Measurements from ENCODE around the gene PRPSAP2.
"Not testable (repeated sequence)": the region's sequence is repeated elsewhere in the genome, so short reads cannot be mapped to it uniquely, and the experiment has no call there.

PRPSAP2 gene, protein sequence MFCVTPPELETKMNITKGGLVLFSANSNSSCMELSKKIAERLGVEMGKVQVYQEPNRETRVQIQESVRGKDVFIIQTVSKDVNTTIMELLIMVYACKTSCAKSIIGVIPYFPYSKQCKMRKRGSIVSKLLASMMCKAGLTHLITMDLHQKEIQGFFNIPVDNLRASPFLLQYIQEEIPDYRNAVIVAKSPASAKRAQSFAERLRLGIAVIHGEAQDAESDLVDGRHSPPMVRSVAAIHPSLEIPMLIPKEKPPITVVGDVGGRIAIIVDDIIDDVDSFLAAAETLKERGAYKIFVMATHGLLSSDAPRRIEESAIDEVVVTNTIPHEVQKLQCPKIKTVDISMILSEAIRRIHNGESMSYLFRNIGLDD

DNA sequence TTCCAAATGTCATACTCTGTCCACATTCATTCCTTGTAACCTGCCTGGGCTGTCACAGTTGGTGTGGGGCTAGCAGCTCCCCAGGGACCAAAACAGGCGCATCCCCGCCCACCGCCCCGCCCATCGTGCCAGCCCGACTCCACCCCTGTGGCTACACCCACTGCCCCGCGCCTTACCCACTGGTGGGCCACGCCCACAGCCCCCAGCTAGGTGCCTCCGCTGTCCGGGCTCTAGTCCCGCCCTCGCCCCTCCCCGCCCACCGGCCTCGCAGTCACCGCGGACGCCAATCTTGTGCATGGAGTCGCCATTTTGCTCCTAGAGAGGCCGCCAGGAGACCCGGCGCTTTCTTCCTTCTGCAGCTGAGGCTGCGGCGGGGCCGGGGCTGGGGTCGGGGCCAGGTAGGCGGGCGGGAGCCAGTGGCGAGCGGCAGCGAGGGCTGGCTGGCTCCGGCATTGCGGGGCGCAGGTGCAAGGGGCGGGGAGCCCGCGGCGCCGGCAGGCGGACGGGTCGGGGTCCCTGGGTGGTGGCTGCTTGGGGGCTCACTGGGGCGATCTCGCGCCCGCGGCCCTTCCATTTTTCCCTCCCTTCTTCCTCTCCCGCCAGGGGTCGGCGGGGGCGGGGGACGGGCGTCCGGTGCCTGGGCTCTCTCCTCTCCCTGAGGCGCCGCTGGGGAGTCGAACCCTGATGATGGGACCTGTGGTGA is at the start of gene PRPSAP2:
PRPSAP2 (plus strand) TSS at position 268 of the 703 bp plus-strand sequence. CDS start 7,703 bp downstream, outside the sequence.
- in situ Hi-C loops (cut with MboI; ENCODE audit: low sequenced_read_pairs) = no loop called here

DNA sequence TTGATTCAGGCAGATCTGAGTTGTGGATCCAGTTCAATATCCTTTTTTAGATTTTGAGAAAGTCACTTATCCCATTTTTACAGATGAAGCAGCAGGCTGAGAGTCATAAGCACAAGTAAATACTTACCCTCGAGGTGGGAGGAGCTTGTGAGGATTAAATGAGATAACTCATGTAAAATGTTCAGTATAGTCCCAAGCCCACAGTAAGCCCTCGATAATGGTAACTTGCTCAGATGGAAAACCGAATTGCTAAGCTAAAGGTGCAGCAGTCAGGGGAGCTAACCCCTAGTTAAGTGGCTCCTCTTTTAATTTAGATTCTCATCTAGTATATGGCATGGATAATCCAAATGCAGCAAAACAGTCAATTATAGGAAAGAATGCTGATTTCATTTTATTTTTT is 42.0 kb upstream of the PRPSAP2 start:
- in situ Hi-C loops (cut with MboI; ENCODE audit: low sequenced_read_pairs) = not testable (repeated sequence)

DNA sequence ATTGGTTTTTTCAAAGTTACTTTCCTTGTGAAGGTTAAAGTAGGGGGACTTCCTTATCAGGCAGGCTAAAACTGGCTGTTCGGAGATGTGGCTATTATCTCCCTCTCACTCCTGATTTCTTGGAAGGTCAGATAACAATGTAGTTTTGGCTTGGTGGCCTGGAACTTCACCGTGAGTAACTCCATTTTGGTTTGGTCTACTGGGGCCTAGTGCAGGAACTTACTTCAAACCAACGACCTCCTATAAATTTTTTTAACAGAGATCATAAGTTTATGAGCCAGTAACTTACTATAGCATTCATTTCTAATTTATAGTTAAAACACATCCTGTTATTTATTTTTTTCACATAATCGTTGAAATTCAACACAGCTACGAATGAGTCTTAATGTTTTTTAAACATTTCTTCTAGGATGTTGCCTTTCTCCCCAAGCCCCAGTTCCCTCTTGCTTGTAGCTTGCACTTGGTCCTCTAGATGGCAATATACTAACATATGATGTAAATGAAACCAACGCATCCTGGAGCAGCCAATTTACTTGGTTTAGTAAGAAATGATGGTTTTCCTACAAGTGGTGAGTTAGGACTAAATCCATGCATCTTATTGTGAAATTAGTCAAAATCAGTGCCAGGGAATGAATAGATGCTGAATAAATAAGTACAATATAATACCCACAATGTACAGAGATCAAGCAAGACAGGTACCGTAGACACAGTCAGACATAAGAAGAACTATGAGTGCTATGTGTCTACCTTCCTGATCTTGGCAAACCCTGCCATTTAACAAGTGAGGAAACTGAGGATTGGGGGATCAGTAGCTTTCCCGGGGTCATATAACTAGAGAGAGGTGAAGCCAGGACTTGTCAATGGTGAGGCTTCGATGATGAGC is 41.2 kb upstream of the PRPSAP2 start:
- in situ Hi-C loops (cut with MboI; ENCODE audit: low sequenced_read_pairs) = not testable (repeated sequence)

DNA sequence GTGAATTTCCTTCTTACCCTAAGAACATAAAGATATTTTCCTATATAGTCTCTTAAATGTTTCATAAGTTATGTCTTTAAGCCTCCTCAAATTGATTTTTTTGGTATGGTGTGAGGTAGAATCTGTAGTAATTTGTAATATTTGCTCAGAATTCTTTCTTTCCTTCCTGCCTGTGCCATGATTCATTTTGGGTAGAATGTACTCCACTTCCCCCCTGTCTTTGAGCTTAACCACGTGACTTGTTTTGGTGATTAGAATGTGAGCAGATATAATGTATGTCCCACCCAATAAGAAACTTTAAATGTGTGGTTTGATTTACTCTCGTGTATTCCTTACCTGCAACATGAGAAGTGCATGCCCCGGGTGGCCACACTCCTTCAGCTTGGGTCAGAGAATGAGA is 36.5 kb upstream of the PRPSAP2 start:
- in situ Hi-C loops (cut with MboI; ENCODE audit: low sequenced_read_pairs) = not testable (repeated sequence)

DNA sequence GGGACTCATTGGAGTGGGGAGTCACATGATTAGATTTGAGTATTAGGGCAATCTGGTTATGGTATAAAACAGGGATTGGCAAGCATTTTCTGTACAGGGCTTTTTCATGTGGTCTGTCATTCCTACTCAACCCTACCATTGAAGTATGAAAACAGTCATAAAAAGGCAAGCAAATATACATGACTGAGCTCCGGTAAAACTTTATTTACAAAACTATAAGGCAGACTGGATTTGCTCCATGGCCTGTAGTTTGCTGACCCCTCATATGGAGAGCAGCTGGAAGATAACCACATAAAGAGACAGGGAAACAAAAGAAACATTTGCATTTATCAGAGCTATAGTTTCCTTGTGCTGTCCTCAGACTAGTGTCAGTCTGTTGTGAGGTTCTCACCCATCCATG is 30.3 kb upstream of the PRPSAP2 start:
- in situ Hi-C loops (cut with MboI; ENCODE audit: low sequenced_read_pairs) = not testable (repeated sequence)

DNA sequence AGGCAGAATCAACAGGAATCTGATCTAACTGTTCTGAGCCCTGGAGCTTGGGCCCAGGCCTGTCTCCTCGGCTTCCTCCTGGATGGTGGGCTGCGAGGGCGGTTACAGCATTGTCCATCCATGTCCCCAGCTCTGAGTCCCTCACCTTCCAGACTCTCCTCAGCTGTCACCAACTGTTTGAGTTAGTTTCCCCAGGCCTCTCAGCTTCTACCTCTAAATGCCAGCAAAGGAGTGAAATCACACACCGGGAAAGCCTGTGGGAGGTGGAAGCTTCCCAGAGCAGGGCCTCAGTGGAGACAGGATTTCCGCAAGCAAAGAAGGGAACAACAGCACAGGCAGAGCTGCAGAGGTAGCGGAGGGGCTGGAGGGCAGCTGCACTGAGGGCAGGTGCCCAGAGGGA is 9.4 kb upstream of the PRPSAP2 start:
- in situ Hi-C loops (cut with MboI; ENCODE audit: low sequenced_read_pairs) = no loop called here

DNA sequence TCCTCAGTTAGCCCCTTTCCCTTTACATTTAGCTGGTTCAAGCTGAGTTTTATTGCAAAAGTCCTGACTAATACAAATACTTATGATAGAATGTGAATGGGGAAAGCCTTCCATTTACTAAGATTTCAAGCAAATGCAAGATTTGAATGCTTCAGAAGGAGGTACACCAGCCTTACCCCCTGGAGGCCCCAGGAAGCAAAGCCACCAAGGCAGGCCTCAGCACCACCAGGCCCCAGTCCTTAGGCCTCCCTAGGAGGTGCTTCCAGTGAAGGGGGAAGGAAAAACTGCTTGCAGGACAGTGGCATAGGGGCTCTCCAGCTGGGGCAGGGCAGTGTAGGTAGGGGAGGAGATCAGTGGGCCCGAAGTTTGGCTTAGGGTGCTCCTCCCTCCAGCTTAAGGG is 7.3 kb upstream of the PRPSAP2 start:
- in situ Hi-C loops (cut with MboI; ENCODE audit: low sequenced_read_pairs) = no loop called here

DNA sequence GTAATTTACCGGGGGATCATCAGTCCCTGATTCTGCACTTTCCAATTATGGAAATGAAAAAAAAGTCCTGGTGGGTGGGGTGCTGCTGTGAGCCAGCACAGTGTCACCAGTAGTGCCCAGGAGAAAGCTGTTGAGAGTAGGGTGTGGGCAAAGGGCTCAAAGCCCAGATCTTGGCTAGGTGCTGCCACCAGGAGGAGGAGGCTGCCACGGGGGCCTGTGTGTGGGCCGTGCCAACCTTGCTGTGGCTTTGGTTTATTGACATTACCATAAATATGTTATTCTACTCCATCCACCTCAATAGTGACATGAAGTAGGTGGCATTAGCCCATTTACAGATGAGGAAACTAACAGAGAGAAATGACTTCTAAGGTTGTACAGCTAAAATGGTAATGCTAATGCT is 6.7 kb upstream of the PRPSAP2 start:
- in situ Hi-C loops (cut with MboI; ENCODE audit: low sequenced_read_pairs) = no loop called here

DNA sequence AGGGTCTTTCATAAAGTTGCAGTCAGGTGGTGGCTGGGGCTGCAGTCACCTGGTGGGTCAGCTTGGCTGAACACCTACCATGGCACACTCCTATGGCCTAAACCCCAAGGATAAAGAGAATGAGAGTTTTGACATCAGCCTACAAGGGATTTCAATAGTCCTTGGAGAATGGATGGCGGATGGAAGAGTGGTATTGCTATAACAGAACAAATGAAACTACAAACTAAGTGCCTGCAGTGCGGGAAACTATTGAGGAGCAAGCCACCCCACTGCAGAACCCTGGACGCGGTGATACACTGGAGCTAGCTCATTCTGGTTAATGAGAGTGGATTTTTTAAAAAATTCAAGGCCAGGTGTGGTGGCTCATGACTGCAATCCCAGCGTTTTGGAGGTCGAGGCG is 3.0 kb upstream of the PRPSAP2 start:
- in situ Hi-C loops (cut with MboI; ENCODE audit: low sequenced_read_pairs) = no loop called here

DNA sequence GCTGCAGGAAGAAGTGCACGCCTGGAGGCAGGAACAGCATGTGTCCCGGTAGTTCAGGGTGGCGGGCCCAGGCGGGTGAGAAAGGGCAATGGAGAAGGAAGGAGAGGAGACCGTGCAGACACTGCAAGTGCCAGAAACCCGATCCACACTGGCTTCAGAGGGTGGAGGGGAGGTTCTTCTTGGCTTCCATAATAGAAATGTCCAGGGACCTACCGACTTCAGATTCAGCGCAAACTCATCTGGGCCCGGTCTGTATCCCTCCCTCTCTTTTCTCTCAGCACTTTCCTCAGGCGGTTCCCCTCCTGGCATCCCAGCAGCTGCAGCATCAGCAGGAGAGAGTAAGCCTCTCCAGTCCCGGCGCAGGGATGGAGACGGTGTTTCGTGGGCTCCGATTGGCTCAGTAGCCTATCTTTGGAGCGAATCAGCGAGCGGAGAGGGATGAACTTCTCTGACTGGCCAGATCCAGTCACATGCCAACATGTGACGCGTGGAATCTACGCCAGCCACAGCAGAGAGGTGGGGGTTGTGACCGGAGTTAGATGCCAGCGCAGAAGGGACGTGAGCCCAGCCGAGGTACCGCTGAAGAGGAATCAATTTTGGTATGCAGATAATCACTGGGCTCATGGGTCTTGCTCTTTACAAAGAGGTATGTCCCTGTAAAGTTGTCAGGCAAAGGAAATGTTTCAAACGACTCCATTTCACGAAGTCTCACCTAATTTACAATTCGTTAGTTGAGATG is 1.9 kb upstream of the PRPSAP2 start:
- in situ Hi-C loops (cut with MboI; ENCODE audit: low sequenced_read_pairs) = no loop called here

DNA sequence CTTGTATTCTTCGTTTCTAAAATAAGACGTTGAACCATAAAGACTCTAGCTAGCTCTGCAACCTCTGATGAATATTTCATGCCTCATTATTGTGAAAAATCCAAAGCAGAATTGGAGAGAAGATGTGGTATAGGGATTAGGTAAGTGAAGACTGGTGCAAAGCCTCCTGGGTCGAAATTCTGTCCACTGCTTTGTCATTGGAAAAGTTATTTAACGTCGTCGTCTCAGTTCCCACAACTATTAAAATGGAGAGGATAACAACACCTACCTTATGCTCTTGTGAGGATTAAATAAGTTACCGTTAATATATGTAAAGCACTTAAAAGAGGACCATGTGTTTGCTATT is 1.4 kb upstream of the PRPSAP2 start:
- in situ Hi-C loops (cut with MboI; ENCODE audit: low sequenced_read_pairs) = no loop called here

DNA sequence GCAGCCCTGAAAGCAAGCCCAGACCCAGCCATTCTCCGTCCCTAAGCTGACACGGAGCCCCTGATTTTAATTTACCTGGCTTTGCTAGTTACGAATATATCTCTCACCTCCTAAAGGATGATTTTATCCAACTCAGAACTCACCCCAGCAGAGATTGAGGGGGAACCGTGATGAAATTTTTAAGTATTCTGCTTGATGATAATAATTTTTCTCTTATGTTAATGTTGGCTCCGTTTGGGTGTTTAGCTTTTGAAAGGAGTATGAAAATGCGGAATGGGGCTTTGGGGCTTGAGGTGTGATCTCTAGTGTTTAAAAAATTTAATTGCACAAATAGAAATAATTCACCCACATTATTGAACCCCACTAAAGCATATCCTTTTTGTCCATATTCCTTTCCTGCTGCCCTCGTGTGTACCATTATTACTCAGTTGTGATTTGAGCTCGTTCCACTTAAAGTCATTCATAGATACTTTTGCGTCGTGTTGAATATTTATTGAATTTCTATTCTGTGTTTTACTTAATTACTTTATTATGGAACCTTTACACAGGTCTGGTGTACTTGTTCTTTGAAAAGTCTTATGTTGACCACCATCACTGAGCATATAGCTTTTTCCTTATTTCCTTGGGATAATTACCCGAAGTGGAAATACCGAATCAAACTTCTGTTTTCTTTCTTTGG is 775 bp downstream of the PRPSAP2 start:
- in situ Hi-C loops (cut with MboI; ENCODE audit: low sequenced_read_pairs) = no loop called here

DNA sequence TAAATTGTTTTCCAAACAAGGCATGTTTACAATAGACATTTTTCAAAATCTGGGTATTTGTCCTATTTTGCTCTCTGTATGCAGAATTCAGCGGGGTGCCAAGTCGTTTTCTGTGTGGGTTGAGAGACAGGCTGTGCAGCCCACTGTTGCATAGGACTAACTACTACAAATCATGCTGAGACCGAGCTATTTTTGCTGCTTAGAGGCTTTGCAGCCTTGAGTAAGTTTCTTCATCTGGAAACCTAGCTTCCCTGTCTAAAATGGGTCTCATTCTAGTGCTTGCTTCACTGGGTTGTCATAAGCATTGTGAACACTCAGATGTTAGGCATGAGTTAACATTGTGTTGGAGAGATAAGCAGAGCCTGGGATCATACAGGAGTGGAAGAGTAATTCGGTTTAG is 1.3 kb downstream of the PRPSAP2 start:
- in situ Hi-C loops (cut with MboI; ENCODE audit: low sequenced_read_pairs) = no loop called here

DNA sequence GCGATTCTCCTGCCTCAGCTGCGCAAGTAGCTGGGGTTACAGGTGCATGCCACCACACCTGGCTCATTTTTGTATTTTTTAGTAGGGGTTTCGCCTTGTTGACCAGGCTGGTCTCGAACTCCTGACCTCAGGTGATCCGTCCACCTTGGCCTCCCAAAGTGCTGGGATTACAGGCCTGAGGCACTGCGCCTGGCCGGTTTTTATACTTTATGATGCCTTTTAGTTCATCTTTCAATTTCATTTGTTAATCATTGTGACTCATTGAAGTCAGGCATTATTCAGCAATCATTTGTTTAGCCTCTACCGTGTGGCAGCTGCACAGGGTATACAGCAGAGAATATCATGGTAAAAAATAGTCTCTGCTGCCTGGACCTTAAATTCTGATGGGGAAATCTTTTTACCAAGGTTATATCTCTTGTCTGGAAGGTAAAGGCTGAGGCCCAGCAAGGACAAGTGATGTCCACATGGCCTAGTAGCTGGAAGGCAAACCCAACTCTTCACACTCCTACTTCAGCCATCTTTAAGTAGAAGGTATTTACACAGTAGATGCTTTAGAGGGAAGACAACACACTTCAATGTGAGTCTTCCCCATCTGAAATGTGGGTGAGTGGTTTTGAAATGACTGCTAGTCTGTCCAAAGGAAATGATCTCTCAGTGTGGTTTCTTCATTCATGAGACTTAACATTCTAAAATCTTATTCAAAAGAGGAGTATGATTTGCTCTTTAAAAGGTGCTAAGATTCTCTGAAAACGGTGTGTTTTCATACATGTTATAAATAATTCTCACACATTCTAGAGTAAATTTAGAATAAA is 2.4 kb downstream of the PRPSAP2 start:
- in situ Hi-C loops (cut with MboI; ENCODE audit: low sequenced_read_pairs) = no loop called here

DNA sequence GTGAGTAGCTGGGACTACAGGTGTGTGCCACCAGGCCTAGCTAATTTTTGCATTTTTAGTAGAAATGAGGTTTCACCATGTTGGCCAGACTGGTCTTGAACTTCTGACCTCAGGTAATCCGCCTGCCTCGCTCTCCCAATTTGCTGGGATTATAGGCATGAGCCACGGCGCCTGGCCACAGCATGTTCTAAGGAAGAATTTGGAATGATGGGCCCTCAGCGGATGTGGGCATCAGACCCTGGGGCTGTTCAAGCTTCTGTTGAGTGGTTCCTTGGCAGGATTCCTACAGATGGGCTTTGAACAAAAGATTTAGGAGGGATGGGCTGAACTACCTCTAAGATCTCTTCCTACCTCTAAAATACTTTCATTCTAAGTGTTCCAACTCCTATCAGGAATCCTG is 4.1 kb downstream of the PRPSAP2 start:
- in situ Hi-C loops (cut with MboI; ENCODE audit: low sequenced_read_pairs) = no loop called here

DNA sequence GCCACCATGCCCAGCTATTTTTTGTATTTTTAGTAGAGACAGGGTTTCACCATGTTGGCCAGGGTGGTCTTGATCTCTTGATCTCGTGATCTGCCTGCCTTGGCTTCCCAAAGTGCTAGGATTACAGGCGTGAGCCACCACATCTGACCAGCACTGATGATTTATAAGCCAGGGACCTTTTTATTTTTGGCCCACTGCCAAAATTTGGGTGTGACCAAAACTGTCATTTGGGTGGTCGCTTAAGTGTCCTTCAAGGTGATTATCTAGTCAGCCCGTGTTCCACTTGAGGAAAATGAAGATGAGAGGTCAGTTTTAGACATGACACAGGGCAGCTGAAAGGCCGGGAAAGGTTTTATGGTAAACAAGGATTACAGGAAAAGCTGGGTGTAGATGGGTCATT is 7.1 kb downstream of the PRPSAP2 start:
- in situ Hi-C loops (cut with MboI; ENCODE audit: low sequenced_read_pairs) = not testable (repeated sequence)

DNA sequence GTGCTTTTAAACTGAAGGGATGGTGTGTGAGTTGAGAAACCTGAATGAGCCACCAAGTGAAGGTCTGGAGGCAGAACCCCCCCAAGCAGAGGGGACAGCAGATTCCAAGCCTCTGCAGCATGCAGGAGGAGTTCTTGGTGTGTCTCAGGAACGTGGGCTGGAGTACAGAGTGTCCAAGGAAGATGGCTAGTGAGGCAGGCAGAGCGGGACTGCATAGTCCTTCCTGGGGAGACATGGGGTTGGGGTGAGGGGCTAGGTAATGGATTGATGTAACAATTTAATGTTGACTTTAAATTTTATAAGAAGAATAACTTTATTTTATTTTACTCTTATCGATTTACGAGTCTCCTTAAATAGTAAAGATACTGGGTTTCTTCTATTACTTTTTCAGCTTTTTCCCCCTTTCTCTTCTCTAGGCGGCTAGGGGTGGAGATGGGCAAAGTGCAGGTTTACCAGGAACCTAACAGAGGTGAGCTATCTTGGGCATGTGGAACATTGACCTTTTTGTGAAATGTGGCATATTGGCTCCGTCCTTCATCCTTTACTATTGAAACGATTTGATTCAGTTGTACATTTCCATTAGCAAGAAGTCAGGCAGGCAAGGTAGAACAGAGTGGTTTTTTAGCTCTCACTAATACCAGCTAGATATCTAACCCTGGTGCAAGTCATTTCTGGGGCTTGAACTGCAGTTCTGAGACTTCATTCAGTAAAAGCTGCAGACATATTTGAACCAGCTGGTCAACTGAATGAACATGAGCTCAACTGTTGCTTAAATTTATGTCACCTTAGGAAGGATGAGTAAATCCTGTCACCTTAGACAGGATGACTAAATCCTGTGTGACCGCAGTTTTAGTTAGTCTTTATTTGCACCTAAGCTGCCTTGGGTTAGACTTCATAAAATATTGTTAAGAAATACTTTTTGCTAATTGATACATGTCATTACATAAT is 9.2 kb downstream of the PRPSAP2 start:
- in situ Hi-C loops (cut with MboI; ENCODE audit: low sequenced_read_pairs) = no loop called here

DNA sequence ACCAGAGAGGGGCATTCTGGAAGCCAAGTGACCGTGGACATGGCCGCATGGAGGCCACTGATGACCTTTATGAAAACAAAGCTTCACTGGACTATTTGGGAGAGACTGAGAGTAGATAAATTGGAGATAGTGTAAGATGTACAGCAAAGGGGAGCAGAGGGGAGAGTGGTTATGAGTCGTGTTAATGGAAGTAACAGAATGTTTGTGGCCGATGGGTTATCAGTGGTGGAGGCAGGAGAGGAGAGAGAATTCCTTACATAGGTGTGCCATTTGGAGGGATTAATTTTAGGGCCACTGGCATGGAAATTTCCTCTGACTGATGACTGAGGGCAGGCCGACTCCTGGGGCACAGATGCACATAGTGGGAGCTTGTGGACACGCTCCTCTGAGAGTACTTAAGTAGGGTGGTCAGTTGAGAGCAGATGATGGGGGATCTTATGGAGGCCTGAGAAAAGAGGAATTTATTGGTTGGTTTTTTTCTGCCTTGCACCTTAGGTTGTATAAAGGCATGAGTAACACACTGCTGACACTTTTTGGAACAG is 19.2 kb downstream of the PRPSAP2 start:
- in situ Hi-C loops (cut with MboI; ENCODE audit: low sequenced_read_pairs) = no loop called here

Measured in HL-60/S4 treated with retinoic acid at 250 ng/mL for 4 days and 3 days (cell line).